ENCODE measurements around the gene ZNF669. TPM values are rescaled to one million over a fixed set of nuclear protein-coding genes. Genes with fewer than 3 reads are reported as not detected.

ZNF669 gene
- total RNA-seq, 1 donor from 2014 or later = 9.0 TPM

- no peak for DNase-seq (ENCODE audit: low spot score)
Observed at GRCh38 chr1:247111259-247111699, 7.1 kb upstream of the ZNF669 start.

- no peak for DNase-seq (ENCODE audit: low spot score)
Observed at GRCh38 chr1:247110627-247111258, 6.6 kb upstream of the ZNF669 start.

DNA sequence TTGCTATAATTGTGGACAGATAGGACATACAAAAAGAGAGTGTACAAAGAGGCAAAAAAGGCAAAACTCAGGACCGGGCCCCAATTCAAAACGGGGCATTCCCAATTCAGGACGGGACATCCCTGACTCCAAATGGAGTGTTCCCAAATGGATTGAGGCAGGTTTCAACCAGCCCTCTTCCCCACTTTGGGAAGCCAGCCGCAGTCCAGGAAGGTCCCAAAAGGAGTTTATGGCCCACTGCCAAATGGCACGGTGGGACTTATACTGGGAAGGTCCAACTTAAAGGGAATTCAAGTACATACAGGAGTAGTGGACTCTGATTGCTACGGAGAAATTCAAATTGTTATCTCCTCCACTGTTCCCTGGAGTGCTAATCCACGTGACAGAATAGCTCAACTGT, 3.5 kb upstream of the ZNF669 start:
- no peak for DNase-seq (ENCODE audit: low spot score)

DNA sequence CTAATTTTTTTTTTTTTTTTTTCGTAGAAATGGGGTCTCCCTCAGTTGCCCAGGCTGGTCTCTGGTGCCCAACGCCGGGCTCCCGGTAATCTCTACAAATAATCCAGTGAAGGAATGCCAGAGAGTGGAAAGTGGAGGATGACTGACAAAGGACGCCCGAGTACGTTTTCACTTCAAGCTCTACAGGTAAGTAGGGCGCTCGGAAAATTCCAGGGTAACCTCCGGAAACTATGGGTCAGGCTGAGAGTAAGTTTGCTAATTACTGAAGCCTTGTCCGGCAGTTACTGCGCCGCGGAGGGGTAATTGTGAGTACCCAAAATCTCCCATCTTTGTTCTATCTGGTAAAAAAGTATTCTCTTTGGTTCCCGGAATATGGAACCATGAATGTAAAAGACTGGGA, 1.8 kb upstream of the ZNF669 start:
- DNase-seq (ENCODE audit: low spot score) = no peak

- DNase-seq (ENCODE audit: low spot score) = no peak
Observed at GRCh38 chr1:247104965-247105364, 809 bp upstream of the ZNF669 start.

- DNase-seq (ENCODE audit: low spot score) = no peak
Observed at GRCh38 chr1:247102381-247102780, 1.8 kb downstream of the ZNF669 start.

- DNase-seq (ENCODE audit: low spot score) = no peak
Observed at GRCh38 chr1:247100676-247101279, 3.4 kb downstream of the ZNF669 start.

DNA sequence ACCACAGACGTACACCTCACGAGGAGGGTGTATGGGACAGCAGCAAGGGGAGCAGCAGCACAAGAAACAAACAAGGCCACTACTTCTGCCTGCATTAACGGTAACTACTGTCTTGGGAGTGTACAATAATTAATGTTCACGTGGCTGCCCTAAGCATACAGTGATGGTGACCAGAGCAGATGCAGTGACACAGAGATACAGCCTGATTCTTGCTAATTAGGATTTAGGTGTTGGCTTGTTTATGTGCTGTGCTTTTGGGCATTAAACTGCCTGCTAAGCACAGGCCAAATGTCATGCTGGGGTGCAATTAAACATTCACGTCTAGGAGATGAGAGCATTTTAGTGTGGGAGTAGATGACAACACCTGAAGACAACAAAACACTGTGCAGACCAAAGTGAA, 7.2 kb downstream of the ZNF669 start:
- no peak for DNase-seq (ENCODE audit: low spot score)

DNA sequence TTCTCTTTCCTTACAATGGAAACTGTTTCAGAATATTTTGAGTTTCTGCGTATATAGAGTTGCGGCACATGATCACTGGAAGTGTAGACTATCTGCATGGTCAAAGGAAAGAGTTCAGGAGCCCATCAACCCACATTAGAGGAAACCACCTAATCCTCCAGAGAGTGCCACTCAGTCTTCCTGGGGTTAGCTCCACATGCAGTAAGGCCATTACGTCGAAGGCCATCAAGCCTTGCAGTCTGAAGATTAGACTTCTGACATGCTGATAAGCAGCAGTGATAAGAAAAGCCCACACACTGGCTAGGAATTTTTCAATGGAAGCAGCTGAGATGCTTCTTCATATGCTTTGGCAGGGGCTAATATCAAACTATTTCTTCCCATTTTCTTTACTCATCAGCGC, 7.6 kb downstream of the ZNF669 start:
- DNase-seq (ENCODE audit: low spot score) = no peak

GRCh38 chr1:247096112-247096511, 8.0 kb downstream of the ZNF669 start:
- no peak for DNase-seq (ENCODE audit: low spot score)

GRCh38 chr1:247090455-247090854, 13.7 kb downstream of the ZNF669 start:
- no peak for DNase-seq (ENCODE audit: low spot score)

GRCh38 chr1:247089616-247090375, 14.4 kb downstream of the ZNF669 start:
- DNase-seq (ENCODE audit: low spot score) = no peak

- DNase-seq (ENCODE audit: low spot score) = no peak
Observed at GRCh38 chr1:247088967-247089366, 15.2 kb downstream of the ZNF669 start.

GRCh38 chr1:247087256-247087655, 16.9 kb downstream of the ZNF669 start:
- DNase-seq (ENCODE audit: low spot score) = no peak

DNA sequence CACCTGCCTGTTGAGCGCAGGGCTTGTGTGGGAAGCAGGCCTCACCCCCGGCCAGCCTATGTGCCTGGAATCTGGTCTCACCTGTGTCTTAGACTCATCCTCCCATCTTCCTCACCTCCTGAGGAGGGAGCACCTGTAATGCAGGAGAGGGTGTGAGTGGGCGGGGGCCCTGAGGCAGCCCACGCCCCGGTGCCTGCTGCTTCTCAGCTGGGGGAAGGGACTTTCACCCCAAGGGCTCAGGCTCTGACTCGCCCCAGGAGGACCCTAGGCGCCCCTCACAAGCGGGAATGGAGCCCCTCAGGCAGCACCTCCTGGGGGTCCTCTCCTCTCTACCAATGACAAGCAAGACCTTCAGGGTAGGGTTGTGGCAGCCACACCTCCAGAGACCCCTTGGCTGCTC, 18.8 kb downstream of the ZNF669 start:
- DNase-seq (ENCODE audit: low spot score) = no peak

DNA sequence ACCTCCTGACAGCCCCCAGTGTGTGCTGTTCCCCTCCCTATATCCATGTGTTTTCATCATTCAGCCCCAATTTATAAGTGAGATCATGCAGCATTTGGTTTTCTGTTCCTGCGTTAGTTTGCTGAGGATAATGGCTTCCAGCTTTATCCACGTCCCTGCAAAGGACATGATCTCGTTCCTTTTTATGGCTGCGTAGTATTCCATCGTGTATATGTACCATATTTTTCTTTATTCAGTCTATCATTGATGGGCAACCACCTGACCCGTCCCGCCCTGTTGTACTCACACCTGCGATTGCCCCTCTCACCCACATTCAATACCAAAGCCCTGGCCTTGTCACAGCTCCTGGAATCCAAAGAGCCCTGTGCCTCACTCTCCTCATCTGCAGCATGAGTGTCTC, 19.4 kb downstream of the ZNF669 start:
- DNase-seq (ENCODE audit: low spot score) = no peak

DNA sequence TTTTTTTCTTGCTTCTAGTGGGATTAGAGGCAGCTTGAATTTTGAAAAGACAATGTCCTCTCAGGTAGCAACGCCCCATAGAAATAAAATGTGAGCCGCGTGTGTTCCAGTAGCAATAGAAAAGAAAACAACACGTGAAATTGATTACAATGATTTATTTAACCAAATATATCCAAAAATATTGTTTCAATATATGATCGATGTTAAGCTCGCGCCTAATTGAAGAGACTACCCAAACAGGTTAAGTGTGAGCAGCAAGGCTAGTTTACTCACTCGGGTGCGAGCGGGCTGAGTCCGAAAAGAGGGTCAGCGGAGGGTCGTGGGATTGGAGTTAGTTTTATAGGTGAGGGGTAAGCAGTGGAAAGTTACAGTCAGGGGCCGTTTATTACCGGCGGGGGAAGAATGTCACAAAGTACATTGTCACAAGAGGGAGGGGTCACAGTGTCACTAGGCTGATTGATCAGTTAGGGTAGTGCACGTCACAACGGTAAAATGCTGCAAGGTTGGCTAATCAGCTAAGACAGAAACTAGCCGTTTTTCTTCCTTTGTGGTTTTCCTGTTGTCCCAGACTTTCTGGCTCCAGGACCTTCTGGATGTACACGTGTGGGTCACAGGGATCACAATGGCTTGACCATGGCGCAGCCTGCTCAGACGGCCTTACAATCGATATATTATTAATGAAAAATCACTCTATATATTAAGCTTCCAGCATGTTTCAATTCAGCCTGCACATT, 24.8 kb downstream of the ZNF669 start:
- no peak for DNase-seq (ENCODE audit: low spot score)

GRCh38 chr1:247078258-247079140, 25.7 kb downstream of the ZNF669 start, which contains the start of gene ZNF670:
ZNF670 (minus strand) TSS chr1:247078811; CDS start chr1:247078596, 215 bp downstream.
- DNase-seq (ENCODE audit: low spot score) = peak; percentile 95

DNA sequence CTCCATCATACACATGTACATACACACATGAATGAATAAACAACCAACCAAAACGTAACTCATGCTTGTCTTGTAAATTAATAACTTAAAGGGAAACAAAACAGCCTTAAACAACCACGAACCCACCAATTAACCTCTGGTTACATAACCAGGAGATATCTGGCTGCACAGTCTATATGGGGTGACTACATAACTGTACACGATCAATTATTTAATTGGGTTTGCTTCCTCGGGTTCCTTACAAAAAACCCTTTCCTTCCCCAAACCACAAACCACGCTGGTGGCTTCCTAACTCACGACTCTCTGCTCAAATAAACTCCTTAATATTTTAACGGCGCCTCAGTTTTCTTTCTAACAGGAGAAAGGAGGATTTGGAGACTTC, 26.3 kb downstream of the ZNF669 start:
- DNase-seq (ENCODE audit: low spot score) = no peak

DNA sequence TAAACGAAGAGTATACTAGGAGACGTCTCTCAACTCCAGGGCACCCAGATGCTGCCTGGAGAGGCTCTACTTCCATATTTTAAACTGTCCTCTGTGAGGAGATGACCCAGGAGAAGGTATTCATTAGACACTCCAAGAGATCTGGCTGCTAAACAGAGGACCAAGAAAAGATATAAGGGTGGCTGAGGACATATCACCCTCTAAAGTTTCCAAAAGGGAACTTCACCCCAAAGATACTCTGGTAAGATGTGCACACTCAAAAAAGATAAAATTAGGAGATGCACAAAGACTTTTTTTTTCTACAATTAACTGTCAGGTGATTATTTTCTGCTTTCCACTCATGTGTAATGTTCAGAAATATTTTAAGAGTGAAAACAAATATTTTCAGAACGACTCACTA, 26.9 kb downstream of the ZNF669 start:
- DNase-seq (ENCODE audit: low spot score) = no peak

DNA sequence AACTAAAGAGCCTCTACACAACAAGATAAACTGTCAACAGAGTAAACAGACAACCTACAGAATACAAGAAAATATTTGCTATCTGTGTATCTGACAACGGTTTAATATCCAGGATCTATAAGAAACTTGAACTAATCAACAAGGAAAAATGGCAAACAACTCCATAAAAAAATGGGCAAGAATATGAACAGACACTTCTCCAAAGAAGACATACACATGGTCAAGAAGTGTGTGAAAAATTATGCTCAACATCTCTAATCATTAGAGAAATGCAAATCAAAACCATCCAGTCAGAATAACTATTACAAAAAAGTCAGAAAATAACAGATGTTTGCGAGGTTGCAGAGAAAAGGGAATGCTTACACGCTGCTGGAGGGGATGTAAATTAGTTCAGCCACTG, 33.5 kb downstream of the ZNF669 start:
- DNase-seq (ENCODE audit: low spot score) = no peak
